ENCODE data around the gene MTMR3. TPM values are rescaled to one million over a fixed set of nuclear protein-coding genes. Genes with fewer than 3 reads are reported as not detected.

MTMR3 gene
- polyA plus RNA-seq, 1 of the 3 experiments (the other 2 are of a cell fraction): 20.4 TPM

DNA sequence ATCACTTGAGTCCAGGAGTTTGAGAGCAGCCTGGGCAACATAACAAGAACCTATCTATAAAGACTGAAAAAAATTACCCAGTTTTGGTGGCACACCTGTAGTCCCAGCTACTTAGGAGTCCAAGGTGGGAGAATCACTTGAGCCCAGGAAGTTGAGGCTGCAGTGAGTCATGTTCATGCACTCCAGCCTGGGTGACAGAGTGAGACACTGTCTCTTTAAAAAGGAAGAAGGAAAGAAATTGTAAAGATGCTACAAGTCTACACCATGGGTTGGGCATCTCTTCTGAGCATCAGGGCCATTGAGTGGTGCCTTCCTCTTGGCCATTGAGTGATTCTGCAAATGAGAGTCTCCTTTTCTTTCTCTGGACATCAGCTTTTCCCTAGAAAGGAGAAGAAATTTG is 15.7 kb upstream of the MTMR3 start:
- H3K4me1 ChIP-seq (ENCODE audit: control insufficient read depth in 1 of 2, insufficient read depth in 2 of 2, low read depth in 1 of 2, low read length in 1 of 2): peaks cover 0 to 3% of the 10 kb centered on the region in 2 experiments; a peak in 1 of 4 replicates
- TF ChIP-seq, protein P1, sequence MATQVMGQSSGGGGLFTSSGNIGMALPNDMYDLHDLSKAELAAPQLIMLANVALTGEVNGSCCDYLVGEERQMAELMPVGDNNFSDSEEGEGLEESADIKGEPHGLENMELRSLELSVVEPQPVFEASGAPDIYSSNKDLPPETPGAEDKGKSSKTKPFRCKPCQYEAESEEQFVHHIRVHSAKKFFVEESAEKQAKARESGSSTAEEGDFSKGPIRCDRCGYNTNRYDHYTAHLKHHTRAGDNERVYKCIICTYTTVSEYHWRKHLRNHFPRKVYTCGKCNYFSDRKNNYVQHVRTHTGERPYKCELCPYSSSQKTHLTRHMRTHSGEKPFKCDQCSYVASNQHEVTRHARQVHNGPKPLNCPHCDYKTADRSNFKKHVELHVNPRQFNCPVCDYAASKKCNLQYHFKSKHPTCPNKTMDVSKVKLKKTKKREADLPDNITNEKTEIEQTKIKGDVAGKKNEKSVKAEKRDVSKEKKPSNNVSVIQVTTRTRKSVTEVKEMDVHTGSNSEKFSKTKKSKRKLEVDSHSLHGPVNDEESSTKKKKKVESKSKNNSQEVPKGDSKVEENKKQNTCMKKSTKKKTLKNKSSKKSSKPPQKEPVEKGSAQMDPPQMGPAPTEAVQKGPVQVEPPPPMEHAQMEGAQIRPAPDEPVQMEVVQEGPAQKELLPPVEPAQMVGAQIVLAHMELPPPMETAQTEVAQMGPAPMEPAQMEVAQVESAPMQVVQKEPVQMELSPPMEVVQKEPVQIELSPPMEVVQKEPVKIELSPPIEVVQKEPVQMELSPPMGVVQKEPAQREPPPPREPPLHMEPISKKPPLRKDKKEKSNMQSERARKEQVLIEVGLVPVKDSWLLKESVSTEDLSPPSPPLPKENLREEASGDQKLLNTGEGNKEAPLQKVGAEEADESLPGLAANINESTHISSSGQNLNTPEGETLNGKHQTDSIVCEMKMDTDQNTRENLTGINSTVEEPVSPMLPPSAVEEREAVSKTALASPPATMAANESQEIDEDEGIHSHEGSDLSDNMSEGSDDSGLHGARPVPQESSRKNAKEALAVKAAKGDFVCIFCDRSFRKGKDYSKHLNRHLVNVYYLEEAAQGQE (IDR thresholded peaks at IDR 0.05; ENCODE audit: low read depth, low read length): no peak
- TF ChIP-seq TAF1 (IDR thresholded peaks at IDR 0.05; ENCODE audit: borderline replicate concordance, low read depth, low read length) (no peak), EZH2phosphoT487 (IDR thresholded peaks at IDR 0.05; ENCODE audit: borderline replicate concordance, low read depth) (no peak), FOXM1 (IDR thresholded peaks at IDR 0.05; ENCODE audit: low read depth) (no peak)
- no peak overlapping the region for H3K9ac ChIP-seq
- H3K9me2 ChIP-seq: no peaks in the 10 kb centered on the region
- no peaks in the 10 kb centered on the region for H3K9me3 ChIP-seq
- H3F3A ChIP-seq (replicated peaks; ENCODE audit: insufficient read depth): no peaks in the 10 kb centered on the region
- H4K20me1 ChIP-seq (ENCODE audit: insufficient read depth): no peaks in the 10 kb centered on the region
- H3K4me3 ChIP-seq (ENCODE audit: low read depth in 2 of 2, low read length in 1 of 2): no peak overlapping the region
- no peaks in the 10 kb centered on the region for H3K36me3 ChIP-seq (replicated peaks in 1 of 2; ENCODE audit: control insufficient read depth in 1 of 2, insufficient read depth in 2 of 2, low read length in 1 of 2)
- no peak overlapping the region for H3K4me2 ChIP-seq
- no peak overlapping the region for H2AFZ ChIP-seq (ENCODE audit: low read depth)
- H3K27me3 ChIP-seq (ENCODE audit: insufficient read depth): no peaks in the 10 kb centered on the region
- POLR2A ChIA-PET: no interaction called here
- DNase-seq: no peak
- CTCF ChIA-PET: no interaction called here
- no peaks in the 10 kb centered on the region for H3K79me2 ChIP-seq (ENCODE audit: insufficient read depth)
- no peak overlapping the region for H3K27ac ChIP-seq (ENCODE audit: low read depth in 2 of 2, low read length in 1 of 2)

DNA sequence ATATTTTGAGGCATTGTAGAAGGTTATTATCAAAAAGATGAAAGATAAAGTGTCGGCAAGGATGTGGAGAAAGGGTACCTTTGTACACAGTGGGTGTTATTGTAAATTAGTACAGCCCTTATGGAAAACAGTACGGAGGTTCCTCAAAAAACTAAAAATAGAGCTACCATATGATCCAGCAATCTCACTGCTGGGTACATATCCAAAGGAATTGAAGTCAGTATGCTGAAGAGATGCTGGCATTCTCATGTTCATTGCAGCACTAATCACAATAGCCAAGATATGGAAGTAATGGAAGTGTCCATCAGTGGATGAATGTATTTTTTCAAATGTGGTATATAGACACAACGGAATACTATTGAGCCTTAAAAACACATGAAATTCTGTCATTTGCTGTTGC is 15.1 kb upstream of the MTMR3 start:
- no peaks in the 10 kb centered on the region for H3K27me3 ChIP-seq (ENCODE audit: insufficient read depth)
- H3K9me3 ChIP-seq: no peaks in the 10 kb centered on the region
- POLR2A ChIA-PET: no interaction called here
- no peak overlapping the region for H3K9ac ChIP-seq
- no peak overlapping the region for H3K4me2 ChIP-seq
- no peaks in the 10 kb centered on the region for H3F3A ChIP-seq (replicated peaks; ENCODE audit: insufficient read depth)
- WGBS (ENCODE audit: low lambda C conversion rate): 89% methylated on average over 3 of the region's 3 CpGs
- no peak for DNase-seq
- H3K36me3 ChIP-seq (replicated peaks in 1 of 2; ENCODE audit: control insufficient read depth in 1 of 2, insufficient read depth in 2 of 2, low read length in 1 of 2): no peaks in the 10 kb centered on the region
- no peak overlapping the region for H3K27ac ChIP-seq (ENCODE audit: low read depth in 2 of 2, low read length in 1 of 2)
- TF ChIP-seq GATA2 (CRISPR knock-in tag; IDR thresholded peaks at IDR 0.05) (no peak), ELF1 (IDR thresholded peaks at IDR 0.05) (no peak), POLR2AphosphoS5 (IDR thresholded peaks at IDR 0.05; ENCODE audit: low read depth, low read length) (no peak), FOXJ3 (CRISPR knock-in tag; IDR thresholded peaks at IDR 0.05) (no peak), TCF12 (IDR thresholded peaks at IDR 0.05) (no peak), NFIC (IDR thresholded peaks at IDR 0.05; ENCODE audit: borderline replicate concordance) (no peak), JUND (IDR thresholded peaks at IDR 0.05) (no peak), GABPA (IDR thresholded peaks at IDR 0.05; ENCODE audit: low read depth) (no peak), TEAD4 (IDR thresholded peaks at IDR 0.05; ENCODE audit: borderline replicate concordance, insufficient read depth) (no peak), NRF1 (IDR thresholded peaks at IDR 0.05; ENCODE audit: low read depth, low read length) (no peak)
- TF ChIP-seq, protein P2, sequence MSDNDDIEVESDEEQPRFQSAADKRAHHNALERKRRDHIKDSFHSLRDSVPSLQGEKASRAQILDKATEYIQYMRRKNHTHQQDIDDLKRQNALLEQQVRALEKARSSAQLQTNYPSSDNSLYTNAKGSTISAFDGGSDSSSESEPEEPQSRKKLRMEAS (IDR thresholded peaks at IDR 0.05; ENCODE audit: low read depth): no peak
- TF ChIP-seq, protein P3, sequence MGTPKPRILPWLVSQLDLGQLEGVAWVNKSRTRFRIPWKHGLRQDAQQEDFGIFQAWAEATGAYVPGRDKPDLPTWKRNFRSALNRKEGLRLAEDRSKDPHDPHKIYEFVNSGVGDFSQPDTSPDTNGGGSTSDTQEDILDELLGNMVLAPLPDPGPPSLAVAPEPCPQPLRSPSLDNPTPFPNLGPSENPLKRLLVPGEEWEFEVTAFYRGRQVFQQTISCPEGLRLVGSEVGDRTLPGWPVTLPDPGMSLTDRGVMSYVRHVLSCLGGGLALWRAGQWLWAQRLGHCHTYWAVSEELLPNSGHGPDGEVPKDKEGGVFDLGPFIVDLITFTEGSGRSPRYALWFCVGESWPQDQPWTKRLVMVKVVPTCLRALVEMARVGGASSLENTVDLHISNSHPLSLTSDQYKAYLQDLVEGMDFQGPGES (IDR thresholded peaks at IDR 0.05; ENCODE audit: low read depth, low read length): no peak
- TF ChIP-seq, protein P4, sequence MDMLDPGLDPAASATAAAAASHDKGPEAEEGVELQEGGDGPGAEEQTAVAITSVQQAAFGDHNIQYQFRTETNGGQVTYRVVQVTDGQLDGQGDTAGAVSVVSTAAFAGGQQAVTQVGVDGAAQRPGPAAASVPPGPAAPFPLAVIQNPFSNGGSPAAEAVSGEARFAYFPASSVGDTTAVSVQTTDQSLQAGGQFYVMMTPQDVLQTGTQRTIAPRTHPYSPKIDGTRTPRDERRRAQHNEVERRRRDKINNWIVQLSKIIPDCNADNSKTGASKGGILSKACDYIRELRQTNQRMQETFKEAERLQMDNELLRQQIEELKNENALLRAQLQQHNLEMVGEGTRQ (IDR thresholded peaks at IDR 0.05; ENCODE audit: borderline replicate concordance, low read depth, low read length): no peak
- H2AFZ ChIP-seq (ENCODE audit: low read depth): no peak overlapping the region
- CTCF ChIA-PET: no interaction called here
- H3K4me1 ChIP-seq (ENCODE audit: control insufficient read depth in 1 of 2, insufficient read depth in 2 of 2, low read depth in 1 of 2, low read length in 1 of 2): peaks cover 0 to 3% of the 10 kb centered on the region in 2 experiments; a peak in 1 of 4 replicates
- H3K79me2 ChIP-seq (ENCODE audit: insufficient read depth): no peaks in the 10 kb centered on the region
- H3K9me2 ChIP-seq: no peaks in the 10 kb centered on the region
- no peaks in the 10 kb centered on the region for H4K20me1 ChIP-seq (ENCODE audit: insufficient read depth)
- H3K4me3 ChIP-seq (ENCODE audit: low read depth in 2 of 2, low read length in 1 of 2): no peak overlapping the region
